WI38 (cell line): ENCODE data around the gene PTDSS2.
"Not testable (repeated sequence)": the region's sequence is repeated elsewhere in the genome, so short reads cannot be mapped to it uniquely, and the experiment has no call there.

Source experiments
- H3K4me3 ChIP-seq: 2 replicates; pipeline ENCODE4 v1.5.1; 2011; ENCODE audit warnings: low read depth, mild to moderate bottlenecking, control low read depth, low read length
- TF ChIP-seq, protein P1 (sequence below): IDR thresholded peaks from 2 replicates; pipeline ENCODE4 v1.5.1; 2012; ENCODE audit warnings: low read depth, mild to moderate bottlenecking, control low read depth, low read length

The PTDSS2 gene

GRCh38 chr11:432501-433100, 17.5 kb upstream of the PTDSS2 start:
- no peak overlapping the region for H3K4me3 ChIP-seq
- TF ChIP-seq, protein P1, sequence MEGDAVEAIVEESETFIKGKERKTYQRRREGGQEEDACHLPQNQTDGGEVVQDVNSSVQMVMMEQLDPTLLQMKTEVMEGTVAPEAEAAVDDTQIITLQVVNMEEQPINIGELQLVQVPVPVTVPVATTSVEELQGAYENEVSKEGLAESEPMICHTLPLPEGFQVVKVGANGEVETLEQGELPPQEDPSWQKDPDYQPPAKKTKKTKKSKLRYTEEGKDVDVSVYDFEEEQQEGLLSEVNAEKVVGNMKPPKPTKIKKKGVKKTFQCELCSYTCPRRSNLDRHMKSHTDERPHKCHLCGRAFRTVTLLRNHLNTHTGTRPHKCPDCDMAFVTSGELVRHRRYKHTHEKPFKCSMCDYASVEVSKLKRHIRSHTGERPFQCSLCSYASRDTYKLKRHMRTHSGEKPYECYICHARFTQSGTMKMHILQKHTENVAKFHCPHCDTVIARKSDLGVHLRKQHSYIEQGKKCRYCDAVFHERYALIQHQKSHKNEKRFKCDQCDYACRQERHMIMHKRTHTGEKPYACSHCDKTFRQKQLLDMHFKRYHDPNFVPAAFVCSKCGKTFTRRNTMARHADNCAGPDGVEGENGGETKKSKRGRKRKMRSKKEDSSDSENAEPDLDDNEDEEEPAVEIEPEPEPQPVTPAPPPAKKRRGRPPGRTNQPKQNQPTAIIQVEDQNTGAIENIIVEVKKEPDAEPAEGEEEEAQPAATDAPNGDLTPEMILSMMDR: no peak

- H3K4me3 ChIP-seq: no peak overlapping the region
- TF ChIP-seq, protein P1: no peak
These were observed 17.0 kb upstream of the PTDSS2 start for GRCh38 chr11:433111-433510.

DNA sequence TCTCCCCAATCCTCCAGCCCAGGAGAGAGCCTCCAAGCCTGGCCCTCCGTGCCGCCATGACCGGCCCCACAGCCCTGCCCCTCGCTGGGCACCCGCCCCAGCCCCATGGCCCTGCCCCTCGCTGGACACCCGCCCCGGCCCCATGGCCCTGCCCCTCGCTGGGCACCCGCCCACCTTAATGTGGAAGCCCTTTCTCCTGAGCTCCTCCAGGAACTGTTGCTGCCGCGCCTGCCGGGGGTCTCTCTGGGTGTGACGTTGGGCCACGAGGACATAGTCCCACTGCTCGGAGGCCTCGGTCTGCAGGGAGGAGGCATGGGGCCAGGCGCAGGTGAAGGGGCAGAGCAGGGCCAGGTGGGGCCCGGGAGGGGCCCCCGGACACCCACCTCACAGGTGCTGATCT, 16.4 kb upstream of the PTDSS2 start:
- TF ChIP-seq, protein P1: no peak
- no peak overlapping the region for H3K4me3 ChIP-seq

GRCh38 chr11:434496-434895, 15.6 kb upstream of the PTDSS2 start:
- H3K4me3 ChIP-seq: no peak overlapping the region
- TF ChIP-seq, protein P1: no peak

DNA sequence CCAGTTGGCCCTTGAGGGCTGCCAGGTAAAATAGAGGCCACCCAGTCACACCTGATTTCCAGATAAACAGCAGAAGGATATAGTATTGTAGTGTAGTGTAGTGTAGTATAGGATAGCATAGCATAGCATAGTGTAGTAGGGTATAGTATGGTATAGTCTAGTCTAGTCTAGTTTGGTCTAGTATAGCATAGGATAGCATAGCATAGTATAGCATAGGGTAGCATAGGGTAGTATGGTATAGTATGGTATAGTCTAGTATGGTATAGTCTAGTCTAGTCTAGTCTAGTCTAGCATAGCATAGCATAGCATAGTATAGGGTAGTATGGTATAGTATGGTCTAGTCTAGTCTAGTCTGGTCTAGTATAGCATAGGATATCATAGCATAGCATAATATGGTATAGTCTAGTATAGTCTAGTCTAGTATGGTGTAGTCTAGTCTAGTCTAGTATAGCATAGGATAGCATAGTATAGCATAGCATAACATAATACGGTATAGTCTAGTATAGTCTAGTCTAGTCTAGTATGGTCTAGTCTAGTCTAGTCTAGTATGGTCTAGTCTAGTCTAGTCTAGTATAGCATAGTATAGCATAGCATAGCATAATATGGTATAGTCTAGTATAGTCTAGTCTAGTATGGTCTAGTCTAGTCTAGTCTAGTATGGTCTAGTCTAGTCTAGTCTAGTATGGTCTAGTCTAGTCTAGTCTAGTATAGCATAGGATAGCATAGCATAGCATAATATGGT, 14.9 kb upstream of the PTDSS2 start:
- not testable (repeated sequence) for H3K4me3 ChIP-seq

DNA sequence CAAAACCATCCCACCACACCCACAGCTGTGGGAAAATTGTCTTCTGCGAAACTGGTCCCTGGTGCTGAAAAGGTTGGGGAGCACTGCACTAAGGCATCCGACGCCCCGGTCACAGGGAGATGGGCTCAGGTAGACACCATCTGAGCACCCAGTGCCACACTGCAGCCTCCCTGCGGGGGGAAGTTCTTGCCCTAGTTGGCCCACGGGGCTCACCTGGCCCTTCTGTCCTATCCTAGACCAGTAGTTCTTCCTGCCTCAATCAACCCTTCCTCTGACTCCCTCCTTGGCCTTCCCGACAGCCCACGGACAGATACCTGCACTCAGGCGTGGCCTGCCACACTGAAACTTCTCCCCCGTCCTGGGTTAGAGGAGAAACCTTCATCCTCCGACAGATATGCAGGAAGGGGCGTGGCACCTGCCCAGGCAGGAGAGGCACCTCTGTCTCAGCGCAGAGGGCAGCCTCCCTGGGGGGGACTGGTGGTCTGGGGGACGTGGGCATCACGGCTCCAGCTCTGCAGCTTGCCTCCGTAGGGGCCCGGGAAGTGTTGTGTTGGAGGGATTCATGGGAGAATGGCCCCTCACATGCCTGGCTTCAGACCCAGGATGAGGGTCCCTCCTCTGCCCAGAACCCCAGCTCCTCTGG, 12.7 kb upstream of the PTDSS2 start:
- TF ChIP-seq, protein P1: no peak
- H3K4me3 ChIP-seq: no peak overlapping the region

DNA sequence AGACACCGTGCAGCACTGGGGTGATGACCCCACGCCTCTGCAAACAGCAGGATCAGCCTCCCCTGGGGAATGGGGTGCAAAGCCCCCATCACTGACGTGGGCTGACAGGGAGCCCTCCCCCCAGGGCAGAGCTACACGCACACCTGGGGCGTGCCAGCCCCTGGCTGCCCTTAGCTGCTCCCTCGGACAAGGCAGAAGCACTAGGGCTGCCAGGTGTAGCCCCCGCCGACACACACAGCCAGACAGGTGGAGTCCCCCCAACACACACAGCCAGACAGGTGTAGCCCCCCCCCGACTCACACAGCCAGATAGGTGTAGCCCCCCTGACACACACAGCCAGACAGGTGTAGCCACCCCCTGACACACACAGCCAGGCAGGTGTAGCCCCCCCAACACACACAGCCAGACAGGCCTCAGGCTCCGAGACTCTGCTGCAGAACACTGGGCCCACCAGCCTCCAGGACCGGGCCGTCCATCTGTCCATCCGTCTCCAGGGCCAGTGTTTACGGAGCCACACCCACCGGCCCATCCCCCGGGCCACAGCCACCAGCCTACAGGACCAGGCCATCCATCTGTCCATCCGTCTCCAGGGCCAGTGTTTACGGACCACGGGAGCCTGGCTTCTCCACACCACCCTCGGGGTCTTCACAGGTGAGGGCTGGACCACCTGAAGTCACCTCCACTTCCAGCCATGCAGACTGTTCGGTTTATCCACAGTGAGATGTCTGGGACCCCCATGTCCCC, 11.8 kb upstream of the PTDSS2 start:
- TF ChIP-seq, protein P1: no peak
- H3K4me3 ChIP-seq: no peak overlapping the region
